ENCODE results near the gene ALMS1. TPM values are rescaled to one million over a fixed set of nuclear protein-coding genes. Genes with fewer than 3 reads are reported as not detected.

ALMS1 gene
- polyA plus RNA-seq, 1 donor (not counting 4 experiments of a cell fraction or from before 2014, with no cell fraction given) = 4.4 TPM

DNA sequence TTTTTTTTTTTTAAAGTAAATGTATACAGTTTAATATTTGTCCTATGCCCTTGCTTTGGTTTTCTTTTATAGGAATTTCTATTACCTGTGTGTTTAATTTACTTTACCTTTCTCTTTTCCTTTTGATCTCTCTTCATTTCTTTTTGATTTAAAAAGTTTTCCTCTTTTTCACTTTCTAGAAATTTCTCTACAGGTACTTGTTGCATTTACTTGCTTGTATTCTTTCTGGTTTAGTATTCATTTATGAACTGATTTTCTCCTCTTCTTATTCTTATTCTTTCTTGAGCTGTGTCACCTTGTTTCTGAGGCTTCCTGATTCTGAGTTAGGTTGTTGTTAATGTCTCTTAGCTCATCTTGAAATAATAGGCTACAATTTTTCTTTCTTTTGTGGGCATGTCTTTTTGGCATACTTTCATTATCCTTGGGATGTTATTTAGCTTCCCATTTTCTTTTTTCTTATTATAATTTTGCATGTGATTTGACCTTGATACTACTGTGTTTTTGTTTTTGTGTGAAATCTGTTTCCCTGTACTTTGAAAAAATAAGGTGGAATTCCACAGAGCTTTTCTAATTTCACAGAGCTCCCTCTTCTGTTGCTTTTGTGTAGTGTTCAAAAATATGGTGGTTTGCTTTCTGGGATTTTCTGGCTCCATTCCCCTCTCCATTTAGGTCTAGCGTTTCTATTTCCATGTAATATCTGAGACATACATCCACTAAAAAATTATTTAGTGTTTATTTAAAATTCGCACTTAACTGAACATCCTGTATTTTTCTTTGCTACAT, 25.5 kb upstream of the ALMS1 start:
- H2AFZ ChIP-seq (ENCODE audit: control insufficient read depth, low read length) = no peak overlapping the region
- DNase-seq (ENCODE audit: low read depth, low spot score) = no peak

DNA sequence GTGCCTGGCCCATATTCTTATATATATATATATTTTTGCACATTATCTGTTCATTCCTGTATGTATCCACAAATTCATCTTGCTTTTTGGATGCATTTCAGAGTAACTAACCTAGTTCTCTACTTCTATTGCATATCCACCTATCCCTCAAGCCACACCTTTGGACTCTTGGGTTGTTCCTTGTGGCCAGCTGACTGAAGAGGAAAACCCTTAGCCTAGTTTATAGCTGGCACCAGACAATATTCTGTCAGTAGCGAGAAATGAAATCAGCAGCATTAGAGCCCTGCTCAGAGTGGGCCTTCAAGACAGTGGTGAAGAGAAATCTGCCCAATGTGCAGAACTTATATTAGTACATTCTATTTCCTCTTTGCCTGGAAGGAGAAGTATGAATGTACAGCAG, 19.6 kb upstream of the ALMS1 start:
- no peaks in the 10 kb centered on the region for H4K20me1 ChIP-seq (ENCODE audit: control insufficient read depth, extremely low read depth, insufficient read depth, low read length)
- no peaks in the 10 kb centered on the region for H3K36me3 ChIP-seq (ENCODE audit: control insufficient read depth in 2 of 2, extremely low read depth in 1 of 2, insufficient read depth in 2 of 2, low read length in 2 of 2)
- H3K4me2 ChIP-seq (ENCODE audit: control insufficient read depth, extremely low read depth, insufficient read depth, low read depth, low read length) = no peak overlapping the region
- H3K9me3 ChIP-seq (ENCODE audit: control insufficient read depth, low read depth, low read length) = no peaks in the 10 kb centered on the region
- H2AFZ ChIP-seq (ENCODE audit: control insufficient read depth, low read length) = no peak overlapping the region
- H3K4me1 ChIP-seq (ENCODE audit: control insufficient read depth, extremely low read depth, insufficient read depth, low read length) = no peaks in the 10 kb centered on the region
- H3K27me3 ChIP-seq (ENCODE audit: control insufficient read depth, extremely low read depth, insufficient read depth, low read length) = no peaks in the 10 kb centered on the region
- H3K9me1 ChIP-seq (ENCODE audit: control insufficient read depth, extremely low read depth, insufficient read depth, low read length) = no peaks in the 10 kb centered on the region
- TF ChIP-seq, protein P1, sequence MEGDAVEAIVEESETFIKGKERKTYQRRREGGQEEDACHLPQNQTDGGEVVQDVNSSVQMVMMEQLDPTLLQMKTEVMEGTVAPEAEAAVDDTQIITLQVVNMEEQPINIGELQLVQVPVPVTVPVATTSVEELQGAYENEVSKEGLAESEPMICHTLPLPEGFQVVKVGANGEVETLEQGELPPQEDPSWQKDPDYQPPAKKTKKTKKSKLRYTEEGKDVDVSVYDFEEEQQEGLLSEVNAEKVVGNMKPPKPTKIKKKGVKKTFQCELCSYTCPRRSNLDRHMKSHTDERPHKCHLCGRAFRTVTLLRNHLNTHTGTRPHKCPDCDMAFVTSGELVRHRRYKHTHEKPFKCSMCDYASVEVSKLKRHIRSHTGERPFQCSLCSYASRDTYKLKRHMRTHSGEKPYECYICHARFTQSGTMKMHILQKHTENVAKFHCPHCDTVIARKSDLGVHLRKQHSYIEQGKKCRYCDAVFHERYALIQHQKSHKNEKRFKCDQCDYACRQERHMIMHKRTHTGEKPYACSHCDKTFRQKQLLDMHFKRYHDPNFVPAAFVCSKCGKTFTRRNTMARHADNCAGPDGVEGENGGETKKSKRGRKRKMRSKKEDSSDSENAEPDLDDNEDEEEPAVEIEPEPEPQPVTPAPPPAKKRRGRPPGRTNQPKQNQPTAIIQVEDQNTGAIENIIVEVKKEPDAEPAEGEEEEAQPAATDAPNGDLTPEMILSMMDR (optimal IDR thresholded peaks at IDR 0.05 in 1 of 3, IDR thresholded peaks at IDR 0.05 in 1 of 3, conservative IDR thresholded peaks at IDR 0.05 in 1 of 3; ENCODE audit: extremely low read depth in 1 of 3, insufficient read depth in 2 of 3, low read length in 3 of 3) = no peak
- TF ChIP-seq EZH2 (IDR thresholded peaks at IDR 0.05; ENCODE audit: low read length) = no peak
- DNase-seq (ENCODE audit: low read depth, low spot score) (no peak), FAIRE-seq (no peak)
- no peak overlapping the region for H3K27ac ChIP-seq (ENCODE audit: control insufficient read depth, insufficient read depth, low read length)
- no peak overlapping the region for H3K4me3 ChIP-seq (ENCODE audit: control insufficient read depth in 2 of 3, extremely low read depth in 1 of 3, insufficient read depth in 2 of 3, low read depth in 1 of 3, low read length in 3 of 3)
- dilution Hi-C loops (cut with MboI; ENCODE audit: extremely low pct_ligation_motif_present, low sequenced_read_pairs) = no loop called here
- no peaks in the 10 kb centered on the region for H3K79me2 ChIP-seq (ENCODE audit: control insufficient read depth, insufficient read depth, low read length)
- H3K9ac ChIP-seq (ENCODE audit: control insufficient read depth, extremely low read depth, insufficient read depth, low read length) = no peak overlapping the region

More for the DNA sequence above, 25.5 kb upstream of the ALMS1 start:
- no peak overlapping the region for H3K4me2 ChIP-seq (ENCODE audit: control insufficient read depth, extremely low read depth, insufficient read depth, low read depth, low read length)
- H3K9me1 ChIP-seq (ENCODE audit: control insufficient read depth, extremely low read depth, insufficient read depth, low read length) = no peaks in the 10 kb centered on the region
- H3K9me3 ChIP-seq (ENCODE audit: control insufficient read depth, low read depth, low read length) = no peaks in the 10 kb centered on the region
- no peaks in the 10 kb centered on the region for H3K4me1 ChIP-seq (ENCODE audit: control insufficient read depth, extremely low read depth, insufficient read depth, low read length)
- no peaks in the 10 kb centered on the region for H3K36me3 ChIP-seq (ENCODE audit: control insufficient read depth in 2 of 2, extremely low read depth in 1 of 2, insufficient read depth in 2 of 2, low read length in 2 of 2)
- H3K27me3 ChIP-seq (ENCODE audit: control insufficient read depth, extremely low read depth, insufficient read depth, low read length) = no peaks in the 10 kb centered on the region
- H3K27ac ChIP-seq (ENCODE audit: control insufficient read depth, insufficient read depth, low read length) = no peak overlapping the region
- no peaks in the 10 kb centered on the region for H3K79me2 ChIP-seq (ENCODE audit: control insufficient read depth, insufficient read depth, low read length)
- no peak overlapping the region for H3K4me3 ChIP-seq (ENCODE audit: control insufficient read depth in 2 of 3, extremely low read depth in 1 of 3, insufficient read depth in 2 of 3, low read depth in 1 of 3, low read length in 3 of 3)
- H3K9ac ChIP-seq (ENCODE audit: control insufficient read depth, extremely low read depth, insufficient read depth, low read length) = no peak overlapping the region
- no peaks in the 10 kb centered on the region for H4K20me1 ChIP-seq (ENCODE audit: control insufficient read depth, extremely low read depth, insufficient read depth, low read length)
- TF ChIP-seq, protein P1 (optimal IDR thresholded peaks at IDR 0.05 in 1 of 3, IDR thresholded peaks at IDR 0.05 in 1 of 3, conservative IDR thresholded peaks at IDR 0.05 in 1 of 3; ENCODE audit: extremely low read depth in 1 of 3, insufficient read depth in 2 of 3, low read length in 3 of 3) = peak in 1 of 3 experiments; percentile 38
- TF ChIP-seq EZH2 (IDR thresholded peaks at IDR 0.05; ENCODE audit: low read length) = no peak
- dilution Hi-C loops (cut with MboI; ENCODE audit: extremely low pct_ligation_motif_present, low sequenced_read_pairs) = no loop called here
- no peak for FAIRE-seq

Measured in keratinocyte (primary cell).